Adipose tissue (tissue), 3 donors: ENCODE results near the gene MAP4K4. TPM values are rescaled to one million over a fixed set of nuclear protein-coding genes. Genes with fewer than 3 reads are reported as not detected.

Experiments
- H3K27ac ChIP-seq: one replicate; pipeline ENCODE4 v1.5.1; 2013; ENCODE audit warnings: low read depth, low read length
- WGBS, 3 donors: extraction: QIAGEN DNeasy Blood & Tissue Kit; methylation state at CpG; one replicate each; pipeline ENCODE4 v1.1.7; 2013; 5-methylcytosine and 5-hydroxymethylcytosine counted together
- polyA plus RNA-seq, 3 donors: library from polyadenylated mRNA; stranded (reverse); fragments of 200-250 nt; gene quantifications; one replicate each; pipeline ENCODE4 v1.2.3, GENCODE V29; 2013
- donor health status: healthy with polysubstance abuse.
- donor health status: Bipolar disorder and iron deficiency.
- donor health status: healthy.

Gene MAP4K4
- polyA plus RNA-seq, 3 donors, result 7.9 to 63.7 (median 34.8) TPM

- no peak overlapping the region for H3K27ac ChIP-seq
- WGBS, 3 donors, result 80 to 90% (median 87%) methylated on average over 5 of the region's 5 CpGs
Observed at GRCh38 chr2:101860157-101860556, 162.7 kb downstream of the MAP4K4 start.

- WGBS, 3 donors, result 94 to 97% (median 95%) methylated on average over 8 of the region's 8 CpGs
- H3K27ac ChIP-seq, result no peak overlapping the region
Observed at GRCh38 chr2:101860782-101861181, 163.3 kb downstream of the MAP4K4 start.

GRCh38 chr2:101861382-101861781 lies 163.9 kb downstream of the MAP4K4 start:
- no peak overlapping the region for H3K27ac ChIP-seq
- 92 to 95% (median 95%) methylated on average over 4 of the region's 4 CpGs for WGBS, 3 donors

GRCh38 chr2:101863534-101863933 lies 166.0 kb downstream of the MAP4K4 start:
- no peak overlapping the region for H3K27ac ChIP-seq
- WGBS, 3 donors, result 89 to 91% (median 90%) methylated on average over 7 of the region's 7 CpGs

- 76 to 86% (median 81%) methylated on average over 1 of the region's 1 CpG for WGBS, 3 donors
- no peak overlapping the region for H3K27ac ChIP-seq
Observed at GRCh38 chr2:101864426-101864825, 166.9 kb downstream of the MAP4K4 start.

- 74 to 89% (median 88%) methylated on average over 5 of the region's 5 CpGs for WGBS, 3 donors
- no peak overlapping the region for H3K27ac ChIP-seq
Observed at GRCh38 chr2:101868525-101868924, 171.0 kb downstream of the MAP4K4 start.

GRCh38 chr2:101869527-101869926 lies 172.0 kb downstream of the MAP4K4 start:
- WGBS, 3 donors, result 95 to 96% (median 96%) methylated on average over 15 of the region's 15 CpGs
- H3K27ac ChIP-seq, result no peak overlapping the region

- no peak overlapping the region for H3K27ac ChIP-seq
- WGBS, 3 donors, result 97 to 98% (median 98%) methylated on average over 11 of the region's 11 CpGs
Observed at GRCh38 chr2:101870444-101870843, 172.9 kb downstream of the MAP4K4 start.

- H3K27ac ChIP-seq, result no peak overlapping the region
- 82 to 91% (median 82%) methylated on average over 5 of the region's 5 CpGs for WGBS, 3 donors
Observed at GRCh38 chr2:101871480-101871879, 174.0 kb downstream of the MAP4K4 start.

GRCh38 chr2:101872480-101872879 lies 175.0 kb downstream of the MAP4K4 start:
- H3K27ac ChIP-seq, result no peak overlapping the region
- 67 to 91% (median 86%) methylated on average over 3 of the region's 3 CpGs for WGBS, 3 donors

- no peak overlapping the region for H3K27ac ChIP-seq
- WGBS, 3 donors, result 84 to 96% (median 90%) methylated on average over 3 of the region's 3 CpGs
Observed at GRCh38 chr2:101873543-101873942, 176.0 kb downstream of the MAP4K4 start.

- 93 to 99% (median 99%) methylated on average over 3 of the region's 3 CpGs for WGBS, 3 donors
Observed at GRCh38 chr2:101874069-101874468, 176.6 kb downstream of the MAP4K4 start.

GRCh38 chr2:101879466-101879865 lies 182.0 kb downstream of the MAP4K4 start:
- no peak overlapping the region for H3K27ac ChIP-seq

More at GRCh38 chr2:101874069-101874468, 176.6 kb downstream of the MAP4K4 start:
- H3K27ac ChIP-seq, result no peak overlapping the region

- H3K27ac ChIP-seq, result no peak overlapping the region
Observed at GRCh38 chr2:101881131-101881530, 183.6 kb downstream of the MAP4K4 start.

GRCh38 chr2:101882769-101883307 lies 185.3 kb downstream of the MAP4K4 start:
- no peak overlapping the region for H3K27ac ChIP-seq
- 85 to 91% (median 88%) methylated on average over 4 of the region's 4 CpGs for WGBS, 3 donors

GRCh38 chr2:101883860-101884259 lies 186.4 kb downstream of the MAP4K4 start:
- 24 to 38% (median 33%) methylated on average over 3 of the region's 3 CpGs for WGBS, 3 donors

GRCh38 chr2:101884423-101884822 lies 186.9 kb downstream of the MAP4K4 start:
- H3K27ac ChIP-seq, result no peak overlapping the region

More at GRCh38 chr2:101883860-101884259, 186.4 kb downstream of the MAP4K4 start:
- H3K27ac ChIP-seq, result no peak overlapping the region

GRCh38 chr2:101887328-101887727 lies 189.8 kb downstream of the MAP4K4 start:
- no peak overlapping the region for H3K27ac ChIP-seq
- 90 to 98% (median 94%) methylated on average over 2 of the region's 2 CpGs for WGBS, 3 donors

More at GRCh38 chr2:101884423-101884822, 186.9 kb downstream of the MAP4K4 start:
- 80 to 88% (median 86%) methylated on average over 2 of the region's 2 CpGs for WGBS, 3 donors

- 85 to 91% (median 87%) methylated on average over 7 of the region's 7 CpGs for WGBS, 3 donors
- no peak overlapping the region for H3K27ac ChIP-seq
Observed at GRCh38 chr2:101889460-101890098, 192.1 kb downstream of the MAP4K4 start.

GRCh38 chr2:101892377-101892776 lies 194.9 kb downstream of the MAP4K4 start:
- no peak overlapping the region for H3K27ac ChIP-seq
- 77 to 96% (median 94%) methylated on average over 3 of the region's 3 CpGs for WGBS, 3 donors
